ENCODE results near the gene PPHLN1.

DNA sequence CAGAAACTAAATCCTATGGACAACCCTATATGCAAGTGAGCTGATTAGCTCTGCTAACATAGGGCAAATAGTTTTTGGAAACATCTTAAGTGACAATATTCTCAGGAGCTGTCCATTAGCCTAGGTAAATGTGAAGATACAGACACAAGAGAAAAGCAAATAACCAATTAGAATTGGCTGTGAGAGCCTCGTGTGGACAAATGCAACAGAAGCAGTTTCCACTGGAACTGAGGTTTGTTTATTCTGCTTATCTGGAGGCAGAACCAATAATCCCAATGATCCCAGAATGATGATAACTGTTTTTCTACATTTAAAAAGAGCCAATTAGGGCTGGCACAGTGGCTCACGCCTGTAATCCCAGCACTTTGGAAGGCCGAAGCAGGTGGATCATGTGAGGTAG lies 44.7 kb upstream of the PPHLN1 start:
- TF ChIP-seq, protein P1, sequence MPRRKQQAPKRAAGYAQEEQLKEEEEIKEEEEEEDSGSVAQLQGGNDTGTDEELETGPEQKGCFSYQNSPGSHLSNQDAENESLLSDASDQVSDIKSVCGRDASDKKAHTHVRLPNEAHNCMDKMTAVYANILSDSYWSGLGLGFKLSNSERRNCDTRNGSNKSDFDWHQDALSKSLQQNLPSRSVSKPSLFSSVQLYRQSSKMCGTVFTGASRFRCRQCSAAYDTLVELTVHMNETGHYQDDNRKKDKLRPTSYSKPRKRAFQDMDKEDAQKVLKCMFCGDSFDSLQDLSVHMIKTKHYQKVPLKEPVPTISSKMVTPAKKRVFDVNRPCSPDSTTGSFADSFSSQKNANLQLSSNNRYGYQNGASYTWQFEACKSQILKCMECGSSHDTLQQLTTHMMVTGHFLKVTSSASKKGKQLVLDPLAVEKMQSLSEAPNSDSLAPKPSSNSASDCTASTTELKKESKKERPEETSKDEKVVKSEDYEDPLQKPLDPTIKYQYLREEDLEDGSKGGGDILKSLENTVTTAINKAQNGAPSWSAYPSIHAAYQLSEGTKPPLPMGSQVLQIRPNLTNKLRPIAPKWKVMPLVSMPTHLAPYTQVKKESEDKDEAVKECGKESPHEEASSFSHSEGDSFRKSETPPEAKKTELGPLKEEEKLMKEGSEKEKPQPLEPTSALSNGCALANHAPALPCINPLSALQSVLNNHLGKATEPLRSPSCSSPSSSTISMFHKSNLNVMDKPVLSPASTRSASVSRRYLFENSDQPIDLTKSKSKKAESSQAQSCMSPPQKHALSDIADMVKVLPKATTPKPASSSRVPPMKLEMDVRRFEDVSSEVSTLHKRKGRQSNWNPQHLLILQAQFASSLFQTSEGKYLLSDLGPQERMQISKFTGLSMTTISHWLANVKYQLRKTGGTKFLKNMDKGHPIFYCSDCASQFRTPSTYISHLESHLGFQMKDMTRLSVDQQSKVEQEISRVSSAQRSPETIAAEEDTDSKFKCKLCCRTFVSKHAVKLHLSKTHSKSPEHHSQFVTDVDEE (CRISPR knock-in tag; IDR thresholded peaks at IDR 0.05) = no peak
- TF ChIP-seq, protein P2, sequence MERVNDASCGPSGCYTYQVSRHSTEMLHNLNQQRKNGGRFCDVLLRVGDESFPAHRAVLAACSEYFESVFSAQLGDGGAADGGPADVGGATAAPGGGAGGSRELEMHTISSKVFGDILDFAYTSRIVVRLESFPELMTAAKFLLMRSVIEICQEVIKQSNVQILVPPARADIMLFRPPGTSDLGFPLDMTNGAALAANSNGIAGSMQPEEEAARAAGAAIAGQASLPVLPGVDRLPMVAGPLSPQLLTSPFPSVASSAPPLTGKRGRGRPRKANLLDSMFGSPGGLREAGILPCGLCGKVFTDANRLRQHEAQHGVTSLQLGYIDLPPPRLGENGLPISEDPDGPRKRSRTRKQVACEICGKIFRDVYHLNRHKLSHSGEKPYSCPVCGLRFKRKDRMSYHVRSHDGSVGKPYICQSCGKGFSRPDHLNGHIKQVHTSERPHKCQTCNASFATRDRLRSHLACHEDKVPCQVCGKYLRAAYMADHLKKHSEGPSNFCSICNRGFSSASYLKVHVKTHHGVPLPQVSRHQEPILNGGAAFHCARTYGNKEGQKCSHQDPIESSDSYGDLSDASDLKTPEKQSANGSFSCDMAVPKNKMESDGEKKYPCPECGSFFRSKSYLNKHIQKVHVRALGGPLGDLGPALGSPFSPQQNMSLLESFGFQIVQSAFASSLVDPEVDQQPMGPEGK (CRISPR knock-in tag; IDR thresholded peaks at IDR 0.05; ENCODE audit: borderline replicate concordance) = no peak
- TF ChIP-seq PPARA (CRISPR knock-in tag; IDR thresholded peaks at IDR 0.05; ENCODE audit: borderline replicate concordance) (no peak), CREB5 (CRISPR knock-in tag; IDR thresholded peaks at IDR 0.05; ENCODE audit: low read depth) (no peak)

Data from SK-N-SH treated with all-trans-retinoic acid at 6 μM for 48 hours (cell line).